H1 (cell line): ENCODE measurements around the gene AKAP8.

Source experiments
- CBX5 ChIP-seq: fragments of 300-800, 300-1000 bp; sonication (generic); IDR thresholded peaks from 2 replicates; pipeline ENCODE4 v1.7.1; 2016; ENCODE audit warnings: antibody characterized with exemption, low read length, low read depth
- CREB1 ChIP-seq: IDR thresholded peaks from 2 replicates; pipeline ENCODE4 v1.6.1; 2012; ENCODE audit warnings: inconsistent platforms
- JUN ChIP-seq: IDR thresholded peaks from 2 replicates; pipeline ENCODE4 v1.6.1; 2011; ENCODE audit warnings: low read depth, mild to moderate bottlenecking, improper control_type of control experiment, low read length
- POLR2A ChIP-seq, 2 experiments: IDR thresholded peaks; 1 replicate in 1 of 2; 2 replicates in 1 of 2; pipeline ENCODE4 v1.6.1; 2011; ENCODE audit warnings: low read depth in 2 of 2, low read length in 2 of 2, mild to moderate bottlenecking in 2 of 2; ENCODE audit errors: control extremely low read depth in 1 of 2
- POLR2AphosphoS5 ChIP-seq: IDR thresholded peaks from 2 replicates; pipeline ENCODE4 v1.6.1; 2011; ENCODE audit warnings: low read depth, low read length
- RAD21 ChIP-seq, 2 experiments: IDR thresholded peaks in 1 of 2; conservative IDR thresholded peaks in 1 of 2; 2 replicates each; pipeline ENCODE4 v1.6.1; 2011; ENCODE audit warnings: low read depth in 2 of 2, low read length in 2 of 2, improper control_type of control experiment in 1 of 2, inconsistent platforms in 1 of 2, mild to moderate bottlenecking in 1 of 2, moderate library complexity in 1 of 2
- TF ChIP-seq, protein P1 (sequence below), 3 experiments: IDR thresholded peaks; 1 replicate in 2 of 3; 2 replicates in 1 of 3; pipeline versions ENCODE4 v1.5.1 to v1.6.1; 2011; ENCODE audit warnings: low read length in 3 of 3, mild to moderate bottlenecking in 3 of 3, inconsistent platforms in 2 of 3, low read depth in 1 of 3, moderate library complexity in 1 of 3; ENCODE audit not compliant: insufficient read depth in 1 of 3; ENCODE audit errors: control extremely low read depth in 1 of 3

DNA sequence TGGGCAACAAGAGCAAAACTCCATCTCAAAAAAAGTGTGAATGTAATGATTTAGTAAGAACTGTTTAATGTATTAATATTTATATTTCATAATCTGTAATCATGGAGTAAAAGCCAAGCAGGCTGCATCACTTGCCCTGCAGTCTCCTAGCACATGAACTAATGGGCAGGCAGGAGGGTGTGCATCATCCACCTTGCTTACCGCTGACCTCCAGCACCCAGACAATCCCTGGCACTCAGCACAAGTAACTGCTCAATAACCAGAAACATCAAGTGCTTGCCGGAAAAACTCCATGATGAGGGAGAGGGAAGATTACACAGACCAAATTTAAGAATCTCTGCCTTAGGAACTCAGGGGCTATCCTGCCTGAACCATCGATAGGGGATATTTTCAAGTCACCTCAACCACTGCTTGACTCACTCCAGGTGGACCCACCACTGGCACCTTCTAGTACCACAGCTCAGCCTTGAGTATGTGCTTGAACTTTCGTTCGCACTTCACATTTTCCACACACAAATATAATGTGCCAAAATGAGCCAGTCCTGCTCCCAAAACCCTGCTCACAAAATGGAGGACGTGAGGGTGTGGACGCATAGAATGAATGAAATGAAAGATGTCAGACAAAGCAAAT lies 65.8 kb downstream of the AKAP8 start:
- no peak for TF ChIP-seq JUN
- TF ChIP-seq POLR2A (IDR thresholded peaks at IDR 0.05; ENCODE audit: control extremely low read depth in 1 of 2, low read depth in 2 of 2, low read length in 2 of 2) = no peak
- TF ChIP-seq, protein P1, sequence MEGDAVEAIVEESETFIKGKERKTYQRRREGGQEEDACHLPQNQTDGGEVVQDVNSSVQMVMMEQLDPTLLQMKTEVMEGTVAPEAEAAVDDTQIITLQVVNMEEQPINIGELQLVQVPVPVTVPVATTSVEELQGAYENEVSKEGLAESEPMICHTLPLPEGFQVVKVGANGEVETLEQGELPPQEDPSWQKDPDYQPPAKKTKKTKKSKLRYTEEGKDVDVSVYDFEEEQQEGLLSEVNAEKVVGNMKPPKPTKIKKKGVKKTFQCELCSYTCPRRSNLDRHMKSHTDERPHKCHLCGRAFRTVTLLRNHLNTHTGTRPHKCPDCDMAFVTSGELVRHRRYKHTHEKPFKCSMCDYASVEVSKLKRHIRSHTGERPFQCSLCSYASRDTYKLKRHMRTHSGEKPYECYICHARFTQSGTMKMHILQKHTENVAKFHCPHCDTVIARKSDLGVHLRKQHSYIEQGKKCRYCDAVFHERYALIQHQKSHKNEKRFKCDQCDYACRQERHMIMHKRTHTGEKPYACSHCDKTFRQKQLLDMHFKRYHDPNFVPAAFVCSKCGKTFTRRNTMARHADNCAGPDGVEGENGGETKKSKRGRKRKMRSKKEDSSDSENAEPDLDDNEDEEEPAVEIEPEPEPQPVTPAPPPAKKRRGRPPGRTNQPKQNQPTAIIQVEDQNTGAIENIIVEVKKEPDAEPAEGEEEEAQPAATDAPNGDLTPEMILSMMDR (IDR thresholded peaks at IDR 0.05; ENCODE audit: control extremely low read depth in 1 of 3, insufficient read depth in 1 of 3, low read depth in 1 of 3, low read length in 3 of 3) = no peak
- TF ChIP-seq CBX5 = no peak
- TF ChIP-seq RAD21 (IDR thresholded peaks at IDR 0.05 in 1 of 2, conservative IDR thresholded peaks at IDR 0.05 in 1 of 2; ENCODE audit: low read depth in 2 of 2, low read length in 2 of 2) = no peak
- TF ChIP-seq CREB1 = no peak
- no peak for TF ChIP-seq POLR2AphosphoS5
